HCT116 (cell line): ENCODE data around the gene WWOX. TPM values are rescaled to one million over a fixed set of nuclear protein-coding genes. Genes with fewer than 3 reads are reported as not detected.

Source experiments
- ATAC-seq: fragments of 200-7000 bp; cut with Tn5 transposase; 2 replicates; pipeline ENCODE4 v1.9.1; 2020; ENCODE audit warnings: mild to moderate bottlenecking, moderate library complexity
- BruUV-seq: library from RNA; stranded (reverse); fragments of 400-500 nt; replicated peaks from 2 replicates; lab custom pipeline; 2021; lab: Mats Ljungman, UMichigan
- CTCF ChIA-PET: fragments of 300-600 bp; sonication (Branson Sonifier 250); formaldehyde crosslinking; loops from one replicate; lab custom pipeline; 2021; ENCODE audit warnings: antibody characterized with exemption; lab: Charles Lee
- POLR2A ChIA-PET: fragments of 300-600, 350-600 bp; sonication (Branson Sonifier 250); formaldehyde crosslinking; loops from one replicate; lab custom pipeline; 2021; ENCODE audit warnings: antibody characterized with exemption; lab: Charles Lee
- RAD21 ChIA-PET, 2 experiments: fragments of 300-600 bp; sonication (Branson Sonifier 250); formaldehyde crosslinking; loops; one replicate each; lab custom pipeline; 2023; ENCODE audit warnings: low total read pairs in 2 of 2; ENCODE audit not compliant: uncharacterized antibody in 2 of 2, unreplicated experiment in 2 of 2, low non-redundant PET in 1 of 2; lab: Charles Lee
- DNase-seq: peaks from one replicate; pipeline ENCODE4 v3.0.0-alpha.2; 2010; ENCODE audit warnings: low read depth, low spot score
- H2AFZ ChIP-seq: fragments of 200-600 bp; shearing (Covaris generic), sonication (generic); 2 replicates; pipeline ENCODE4 v1.6.1; 2017; ENCODE audit warnings: low read depth, mixed run types, mixed read lengths, antibody characterized with exemption, low read length; ENCODE audit not compliant: poor library complexity, severe bottlenecking
- H3K27ac ChIP-seq: 2 replicates; pipeline ENCODE4 v1.5.1; 2012; ENCODE audit warnings: low read depth, low read length
- H3K27me3 ChIP-seq: fragments of 200-600 bp; sonication (generic); 2 replicates; pipeline ENCODE4 v1.6.1; 2016; ENCODE audit warnings: mixed run types, low read length, mixed read lengths; ENCODE audit not compliant: insufficient read depth
- H3K36me3 ChIP-seq, 2 experiments: fragments of 200-500 bp in 1 of 2; fragments of 200-600 bp in 1 of 2; sonication (Bioruptor generic) in 1 of 2; sonication (generic) in 1 of 2; 2 replicates each; pipeline versions ENCODE4 v1.5.1 to v1.6.1; 2014 to 2016; ENCODE audit warnings: low read length in 2 of 2, inconsistent platforms in 1 of 2, mixed read lengths in 1 of 2, mixed run types in 1 of 2; ENCODE audit not compliant: insufficient read depth in 2 of 2, control insufficient read depth in 1 of 2
- H3K4me1 ChIP-seq, 2 experiments: fragments of 200-600 bp in 1 of 2; sonication (generic) in 1 of 2; 2 replicates each; pipeline versions ENCODE4 v1.5.1 to v1.6.1; 2012 to 2017; ENCODE audit warnings: low read length in 2 of 2, inconsistent platforms in 1 of 2, mild to moderate bottlenecking in 1 of 2, mixed read lengths in 1 of 2, mixed run types in 1 of 2, moderate library complexity in 1 of 2; ENCODE audit not compliant: insufficient read depth in 2 of 2, control insufficient read depth in 1 of 2
- H3K4me2 ChIP-seq: fragments of 200-600 bp; sonication (generic); 2 replicates; pipeline ENCODE4 v1.6.1; 2017; ENCODE audit warnings: mixed run types, low read length, mixed read lengths
- H3K4me3 ChIP-seq, 2 experiments: fragments of 200-600 bp in 1 of 2; sonication (generic) in 1 of 2; replicated peaks in 1 of 2; 2 replicates each; pipeline ENCODE4 v1.5.1; 2011 to 2016; ENCODE audit warnings: low read length in 2 of 2, control low read depth in 1 of 2, low read depth in 1 of 2, mild to moderate bottlenecking in 1 of 2, mixed read lengths in 1 of 2, mixed run types in 1 of 2
- H3K79me2 ChIP-seq: fragments of 200-600 bp; sonication (generic); 2 replicates; pipeline ENCODE4 v1.6.1; 2017; ENCODE audit warnings: mild to moderate bottlenecking, mixed run types, low read length, moderate library complexity, mixed read lengths; ENCODE audit not compliant: insufficient read depth
- H3K9ac ChIP-seq: fragments of 200-600 bp; sonication (generic); 2 replicates; pipeline ENCODE4 v1.6.1; 2016; ENCODE audit warnings: low read length, mixed read lengths
- H3K9me2 ChIP-seq: fragments of 200-600 bp; sonication (generic), shearing (Covaris generic); 2 replicates; pipeline ENCODE4 v1.6.1; 2017; ENCODE audit warnings: mixed run types, mild to moderate bottlenecking, moderate library complexity; ENCODE audit not compliant: insufficient read depth
- H3K9me3 ChIP-seq, 2 experiments: fragments of 200-500 bp in 1 of 2; fragments of 200-600 bp in 1 of 2; sonication (Bioruptor generic) in 1 of 2; sonication (generic) in 1 of 2; 2 replicates each; pipeline ENCODE4 v1.6.1; 2014 to 2017; ENCODE audit warnings: low read length in 2 of 2, mixed read lengths in 2 of 2, inconsistent platforms in 1 of 2, low read depth in 1 of 2, mild to moderate bottlenecking in 1 of 2, mixed run types in 1 of 2, moderate library complexity in 1 of 2; ENCODE audit not compliant: control insufficient read depth in 1 of 2, insufficient read depth in 1 of 2
- H4K20me1 ChIP-seq: fragments of 200-600 bp; sonication (generic), shearing (Covaris generic); 2 replicates; pipeline ENCODE4 v1.6.1; 2017; ENCODE audit warnings: mixed run types, mild to moderate bottlenecking, moderate library complexity; ENCODE audit not compliant: insufficient read depth
- CTCF ChIP-seq, 3 experiments: fragments of 200-600 bp in 1 of 3; sonication (generic) in 1 of 3; IDR thresholded peaks in 2 of 3; conservative IDR thresholded peaks in 1 of 3; 2 replicates each; pipeline ENCODE4 v1.5.1; 2012 to 2017; ENCODE audit warnings: low read depth in 2 of 3, low read length in 2 of 3, antibody characterized with exemption in 1 of 3, borderline replicate concordance in 1 of 3, control low read depth in 1 of 3, mild to moderate bottlenecking in 1 of 3, mixed read lengths in 1 of 3, mixed run types in 1 of 3, moderate library complexity in 1 of 3; ENCODE audit not compliant: insufficient read depth in 1 of 3
- ELF1 ChIP-seq: IDR thresholded peaks from 2 replicates; pipeline ENCODE4 v1.6.1; 2012; ENCODE audit warnings: low read depth, borderline replicate concordance
- EZH2 ChIP-seq: fragments of 200-600 bp; sonication (generic); IDR thresholded peaks from 2 replicates; pipeline ENCODE4 v1.6.1; 2017; ENCODE audit warnings: antibody characterized with exemption, mixed run types
- EZH2phosphoT487 ChIP-seq: fragments of 200-600 bp; IDR thresholded peaks from 2 replicates; pipeline ENCODE4 v1.6.1; 2018; ENCODE audit warnings: antibody characterized with exemption, borderline replicate concordance
- FOSL1 ChIP-seq: IDR thresholded peaks from 2 replicates; pipeline ENCODE4 v1.6.1; 2012; ENCODE audit warnings: low read depth
- JUND ChIP-seq: IDR thresholded peaks from 2 replicates; pipeline ENCODE4 v1.6.1; 2012
- SIN3A ChIP-seq: IDR thresholded peaks from 2 replicates; pipeline ENCODE4 v1.6.1; 2012; ENCODE audit warnings: low read depth
- SP1 ChIP-seq: IDR thresholded peaks from 2 replicates; pipeline ENCODE4 v1.6.1; 2012; ENCODE audit warnings: low read depth
- TCF7L2 ChIP-seq: IDR thresholded peaks from 2 replicates; pipeline ENCODE4 v1.7.0; 2011; ENCODE audit warnings: borderline replicate concordance, inconsistent platforms; ENCODE audit not compliant: insufficient read depth, insufficient read length; ENCODE audit errors: extremely low read depth
- YY1 ChIP-seq: IDR thresholded peaks from 2 replicates; pipeline ENCODE4 v1.6.1; 2011; ENCODE audit warnings: low read length, low read depth, moderate library complexity, mild to moderate bottlenecking; ENCODE audit not compliant: insufficient replicate concordance; ENCODE audit errors: extremely low read depth
- ZFX ChIP-seq: fragments of 450-650 bp; IDR thresholded peaks from 2 replicates; pipeline ENCODE4 v1.6.1; 2017
- intact Hi-C: fragments of 100-400 bp; cut with micrococcal nuclease; formaldehyde crosslinking; loops from 2 replicates; pipeline ENCODE4 v1.10.0; 2022
- total RNA-seq: library from RNA; stranded (reverse); gene quantifications from one replicate; pipeline ENCODE4 v1.2.1, GENCODE V29; 2021; ENCODE audit not compliant: unreplicated experiment

The WWOX gene
- total RNA-seq, 1 experiment from 2014 or later, result 13.7 TPM

- TF ChIP-seq SIN3A (no peak), ZFX (no peak), ELF1 (no peak), CTCF (IDR thresholded peaks at IDR 0.05 in 2 of 3, conservative IDR thresholded peaks at IDR 0.05 in 1 of 3; ENCODE audit: borderline replicate concordance in 1 of 3, insufficient read depth in 1 of 3, low read depth in 2 of 3, low read length in 2 of 3) (no peak), FOSL1 (no peak), TCF7L2 (no peak), EZH2 (no peak), JUND (no peak), EZH2phosphoT487 (no peak), YY1 (no peak), SP1 (no peak)
- Histone ChIP-seq H3K9me2 (no peaks in the 10 kb centered on the region), H3K9ac (no peak overlapping the region), H3K4me1 (no peaks in the 10 kb centered on the region), H3K27ac (no peak overlapping the region), H3K4me2 (no peak overlapping the region), H3K9me3 (peaks cover 4 to 15% of the 10 kb centered on the region in 2 experiments; a peak in 3 of 4 replicates), H3K4me3 (no peak overlapping the region), H3K27me3 (no peaks in the 10 kb centered on the region), H2AFZ (no peak overlapping the region), H3K36me3 (no peaks in the 10 kb centered on the region), H4K20me1 (no peaks in the 10 kb centered on the region), H3K79me2 (no peaks in the 10 kb centered on the region)
- ChIA-PET POLR2A (no interaction called here), CTCF (no interaction called here), RAD21 (no interaction called here)
- BruUV-seq, result no TSS peak
- no peak for DNase-seq
- intact Hi-C loops, result no loop called here
- ATAC-seq, result no peak
Observed at GRCh38 chr16:78823027-78823426, 723.6 kb downstream of the WWOX start.
